Glomerular endothelial cell (primary cell): Measurements from ENCODE around the gene MRPS24. TPM values are rescaled to one million over a fixed set of nuclear protein-coding genes. Genes with fewer than 3 reads are reported as not detected.

Source experiments
- DNase-seq: peaks from one replicate; pipeline ENCODE4 v3.0.0-alpha.2; 2011; ENCODE audit warnings: low read depth, low spot score; ENCODE audit errors: extremely low read depth
- total RNA-seq: library from RNA; depleted of rRNA; stranded (reverse); fragments of >200 nt; gene quantifications from 2 replicates; pipeline ENCODE4 v1.2.3, GENCODE V29; 2015

Gene MRPS24
- total RNA-seq, 1 donor from 2014 or later: 66.8 TPM

DNA sequence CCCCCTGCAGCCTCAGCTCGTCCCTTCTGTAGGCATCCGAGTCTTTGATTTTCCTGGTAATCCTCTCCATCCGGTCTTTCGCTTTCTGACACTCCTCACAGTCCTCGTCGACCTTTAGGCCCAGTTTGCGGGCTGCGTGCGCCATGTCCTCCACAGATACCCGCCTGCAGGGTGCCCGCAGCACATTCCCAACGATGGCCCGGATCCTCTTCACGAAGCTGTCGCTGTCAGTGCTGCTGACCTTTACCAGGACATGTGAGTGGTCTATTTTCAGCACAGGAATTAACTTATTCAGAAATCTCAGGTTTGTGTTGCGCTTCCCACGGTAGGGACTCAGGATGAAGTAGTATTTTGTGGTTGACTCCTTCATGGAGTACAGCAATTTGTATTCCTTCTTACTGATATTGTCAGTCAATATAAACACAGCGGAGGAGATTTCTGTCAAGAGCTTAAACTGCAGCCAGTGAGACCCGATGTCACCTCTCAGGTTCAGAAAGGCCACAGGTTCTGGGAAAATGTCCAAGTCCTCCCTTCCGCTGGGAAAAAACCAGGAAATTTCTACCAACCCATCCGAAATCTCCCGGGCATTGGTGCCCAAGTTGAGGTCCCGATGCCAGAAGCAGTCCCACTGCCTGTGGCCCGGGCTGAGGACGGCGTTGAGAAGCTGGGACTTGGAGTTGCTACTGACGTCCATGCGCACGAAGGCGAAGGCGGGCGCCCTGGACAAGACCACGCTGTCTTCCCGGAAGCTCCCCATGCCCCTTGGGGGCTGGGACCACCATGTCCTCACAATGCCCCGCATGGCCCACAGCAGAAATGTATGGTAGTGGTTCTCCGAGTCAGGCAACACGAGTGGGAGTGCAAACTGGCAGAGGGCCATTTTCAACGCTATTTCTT lies 8.9 kb upstream of the MRPS24 start:
- no peak for DNase-seq

DNA sequence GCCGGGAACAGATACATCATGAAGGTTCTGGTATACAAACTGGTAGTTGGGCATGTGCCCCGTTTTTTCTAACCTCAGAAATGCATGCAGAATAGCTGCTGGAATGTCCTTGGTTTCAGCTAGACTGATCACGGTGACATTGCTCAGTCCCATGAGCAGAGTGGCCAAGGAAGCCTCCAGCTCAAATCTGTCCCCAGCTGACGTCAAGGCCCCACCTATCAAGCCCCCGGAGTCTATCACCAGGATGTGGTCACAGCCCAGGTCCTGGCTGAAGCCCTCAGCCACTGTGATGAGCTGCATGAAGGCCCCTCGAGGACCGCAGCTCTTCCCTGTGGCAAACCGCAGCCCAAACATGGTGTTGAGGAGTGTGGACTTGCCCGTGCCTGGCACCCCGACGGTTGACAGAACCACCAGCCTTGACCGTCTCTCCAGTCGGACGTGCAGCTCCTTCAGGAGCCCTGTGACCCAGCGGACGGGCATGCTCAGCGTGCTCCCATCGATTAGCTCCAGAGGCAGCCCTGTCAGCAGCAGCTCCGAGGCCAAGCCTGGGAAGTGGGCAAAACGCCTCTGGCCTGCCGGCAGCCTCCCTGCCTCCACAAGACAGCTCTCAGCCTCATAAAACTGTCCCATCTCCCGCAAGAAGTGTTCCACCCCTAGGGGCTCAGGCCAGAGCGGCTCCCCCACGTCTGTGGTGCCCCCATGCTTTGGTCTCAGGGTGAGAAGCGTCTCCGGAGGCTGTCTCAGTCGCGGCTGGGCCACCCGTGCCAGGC lies 7.8 kb upstream of the MRPS24 start:
- no peak for DNase-seq

DNA sequence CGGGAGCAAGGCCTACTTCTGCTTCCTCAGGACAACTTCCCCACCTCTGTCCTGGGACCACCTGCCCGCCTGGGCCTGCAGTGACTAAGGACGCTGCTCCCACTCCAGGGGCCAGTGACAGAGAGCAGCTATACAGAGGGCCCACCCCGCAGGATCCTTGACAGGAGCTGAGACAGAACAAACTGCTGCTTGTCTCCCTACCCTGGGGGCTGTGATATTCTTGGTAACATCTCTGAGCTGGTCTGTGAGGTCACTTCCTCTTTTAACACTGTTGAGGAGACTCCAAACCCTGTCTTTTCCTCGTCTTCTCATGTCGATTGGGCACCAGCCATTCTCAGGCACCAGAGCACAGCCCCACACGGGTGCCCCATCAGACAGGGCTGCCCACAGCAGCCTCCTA lies 6.9 kb upstream of the MRPS24 start:
- no peak for DNase-seq

DNA sequence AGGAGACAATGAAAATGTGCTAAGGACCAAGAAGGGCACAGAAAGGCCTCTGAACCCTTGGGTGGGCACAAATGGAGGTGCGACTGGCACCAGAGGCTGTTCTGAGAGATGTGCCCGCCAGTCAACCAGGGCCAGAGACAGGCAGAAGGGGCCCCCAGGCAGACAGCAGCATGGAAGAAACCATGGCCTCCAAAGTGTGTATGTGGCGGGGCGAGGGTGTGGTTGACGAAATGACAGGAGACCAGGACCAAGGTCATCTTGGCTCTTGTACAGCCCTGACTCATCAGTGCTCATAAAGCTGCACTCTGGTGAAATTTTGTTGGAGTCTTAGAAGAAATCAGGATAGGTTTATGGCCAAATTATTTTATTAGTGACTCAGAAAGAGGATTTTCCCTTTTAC lies 4.0 kb upstream of the MRPS24 start:
- DNase-seq: no peak

DNA sequence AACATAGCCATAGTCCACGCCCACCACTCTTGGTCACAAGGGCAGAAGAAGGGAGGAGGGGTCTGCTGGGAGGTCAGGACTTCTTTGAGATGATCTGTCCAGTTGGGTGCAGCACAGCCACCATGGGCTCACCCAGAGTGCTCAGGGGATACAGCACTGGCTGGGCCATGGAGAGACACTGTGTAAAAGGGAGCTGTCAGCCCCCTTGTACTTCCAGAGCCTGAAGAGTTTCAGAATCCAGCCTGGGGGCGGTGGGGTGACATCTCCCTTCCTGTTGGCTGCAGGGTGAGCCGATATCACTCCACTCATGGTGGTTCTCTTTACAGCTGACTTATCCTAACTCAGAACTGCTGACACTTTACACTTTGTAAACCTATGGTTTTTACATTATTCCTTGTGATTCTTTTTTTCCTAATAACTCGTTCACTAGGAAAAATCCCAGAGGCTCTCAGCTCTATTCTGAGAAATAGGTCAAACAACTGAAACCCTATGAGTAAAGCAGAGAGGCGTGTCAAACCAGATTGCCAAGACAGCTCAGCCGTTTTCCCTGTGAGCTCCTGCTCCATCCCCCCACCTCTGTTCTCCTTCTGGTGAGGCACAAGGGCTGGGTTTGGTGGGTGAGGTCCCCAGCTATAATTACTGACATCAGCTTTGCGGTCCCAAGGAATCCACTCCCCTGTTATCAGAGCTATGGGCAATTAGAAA lies 3.2 kb upstream of the MRPS24 start:
- DNase-seq: no peak

DNA sequence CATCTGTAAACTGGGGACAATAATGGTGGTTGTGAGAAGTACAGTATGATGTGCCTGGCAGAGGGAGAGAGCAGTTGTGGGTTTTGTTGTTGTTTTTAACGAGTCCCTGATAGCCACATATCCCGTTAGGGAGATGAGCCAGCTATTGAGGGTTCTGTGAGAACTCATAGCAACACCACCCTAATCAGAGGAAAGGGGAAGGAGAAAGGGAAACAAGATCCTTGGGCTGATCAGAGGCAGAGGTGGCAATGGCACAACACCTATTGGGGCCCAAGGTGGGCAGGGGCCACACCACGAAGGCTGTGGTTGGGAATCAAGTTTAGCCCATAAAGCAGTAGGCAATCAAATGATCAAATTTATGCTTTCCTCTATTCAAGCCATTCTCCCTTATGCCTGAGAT lies 1.7 kb upstream of the MRPS24 start:
- no peak for DNase-seq

DNA sequence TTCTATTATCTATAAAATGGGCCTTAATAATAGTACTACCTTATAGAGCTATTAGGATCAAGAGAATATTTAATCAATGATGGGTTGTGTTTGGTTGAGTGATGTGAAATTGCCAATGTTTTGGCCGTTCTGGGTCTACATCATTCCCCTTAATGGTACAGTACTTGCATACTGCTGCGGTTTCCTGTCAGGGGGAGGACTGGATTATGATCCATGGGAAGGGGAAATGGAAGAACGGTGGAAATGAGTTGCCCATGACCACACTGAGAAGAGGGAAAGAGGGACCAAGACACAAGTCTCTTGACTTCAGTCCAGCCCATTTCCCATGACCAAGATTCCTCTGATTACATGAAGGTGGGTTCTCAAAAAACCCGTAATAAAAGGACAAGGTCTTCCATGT lies 999 bp upstream of the MRPS24 start:
- DNase-seq: no peak

DNA sequence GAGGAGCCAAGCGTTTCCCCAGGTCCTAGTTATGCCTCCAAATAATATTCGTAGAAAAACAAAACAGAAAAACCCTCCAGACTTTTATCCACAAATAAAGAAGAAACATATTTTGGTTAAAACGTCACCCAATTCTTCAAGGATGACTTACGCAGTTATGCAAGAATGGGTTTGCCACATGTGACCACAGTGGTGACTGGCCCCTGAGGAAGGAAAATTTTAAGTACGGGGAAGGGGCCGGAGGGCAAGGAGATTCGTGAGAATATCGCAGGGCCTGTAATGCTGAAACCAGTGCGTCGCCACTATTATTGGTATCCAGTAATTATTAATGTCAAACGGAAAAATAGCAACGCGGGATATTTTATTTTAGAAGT lies 537 bp upstream of the MRPS24 start:
- no peak for DNase-seq

DNA sequence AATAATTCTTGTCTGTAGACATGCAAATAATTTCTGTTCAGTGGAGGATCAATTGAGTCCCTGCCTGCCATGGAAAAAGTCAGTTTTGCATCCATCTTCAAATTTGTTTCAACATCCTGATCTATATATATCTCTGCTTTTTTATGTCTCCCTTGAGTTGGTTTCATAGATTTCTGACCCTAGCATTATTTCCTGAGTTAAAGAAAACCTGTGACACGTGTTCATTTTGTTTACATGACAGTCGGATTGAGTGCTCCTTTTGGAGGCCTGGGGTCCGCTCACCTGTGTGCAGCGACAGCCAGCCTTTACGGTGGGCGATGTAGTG lies 674 bp downstream of the MRPS24 start:
- no peak for DNase-seq

DNA sequence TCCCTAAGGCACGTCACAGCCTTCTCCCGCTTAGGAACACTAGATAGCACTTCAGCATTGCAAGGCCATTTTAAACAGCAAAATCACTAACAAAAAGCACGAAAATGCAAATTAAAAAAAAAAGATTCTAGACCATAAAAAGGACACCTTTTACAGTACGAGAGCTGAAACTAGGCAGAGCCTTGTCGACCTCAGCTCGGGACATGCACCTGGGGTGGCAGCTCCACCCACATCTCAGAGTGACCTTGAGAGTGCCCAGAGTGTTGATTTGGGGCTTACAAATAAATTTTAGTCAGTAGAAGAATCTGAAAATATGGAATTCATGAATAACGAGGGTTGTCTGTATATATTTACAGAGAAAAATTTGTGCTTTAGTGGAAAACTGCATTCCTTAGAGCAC lies 1.1 kb downstream of the MRPS24 start:
- DNase-seq: no peak

DNA sequence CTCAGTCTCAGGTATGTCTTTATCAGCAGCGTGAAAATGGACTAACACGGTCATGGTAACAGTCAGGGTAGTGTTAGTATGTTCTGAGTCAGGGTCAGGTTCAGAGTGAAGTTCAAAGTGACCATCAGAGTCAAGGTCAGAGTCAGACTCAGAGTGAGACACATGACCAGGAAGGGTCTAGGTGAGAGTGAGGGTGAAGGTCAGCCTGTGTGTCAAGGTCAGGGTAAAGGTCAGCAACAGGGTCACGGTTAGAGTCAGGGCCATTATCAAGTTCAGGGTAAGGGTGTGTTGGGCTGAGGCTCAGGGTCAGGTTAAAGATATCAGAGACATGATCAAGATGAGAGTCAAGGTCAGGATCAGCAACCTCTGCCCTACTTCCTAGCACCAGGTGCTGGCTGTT lies 4.0 kb downstream of the MRPS24 start:
- no peak for DNase-seq

DNA sequence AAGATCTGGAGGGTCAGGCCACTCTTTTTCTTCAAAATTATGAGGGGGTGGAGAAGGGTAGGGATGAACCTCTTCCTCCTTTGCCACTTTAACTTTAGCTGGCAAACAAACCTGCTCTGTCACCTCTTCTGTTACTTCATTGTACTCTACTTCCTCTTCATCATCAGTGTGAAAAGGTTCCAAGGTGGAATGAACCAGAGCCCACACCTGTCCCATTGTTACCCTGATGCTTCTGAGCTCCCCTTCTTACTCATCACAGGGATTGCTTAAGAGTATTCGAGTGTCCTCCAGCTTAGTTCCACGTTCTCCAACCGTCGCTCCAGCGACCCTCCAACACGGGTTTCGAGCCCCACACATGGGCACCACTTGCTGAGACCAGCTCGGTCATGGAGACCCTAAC lies 5.2 kb downstream of the MRPS24 start:
- no peak for DNase-seq

DNA sequence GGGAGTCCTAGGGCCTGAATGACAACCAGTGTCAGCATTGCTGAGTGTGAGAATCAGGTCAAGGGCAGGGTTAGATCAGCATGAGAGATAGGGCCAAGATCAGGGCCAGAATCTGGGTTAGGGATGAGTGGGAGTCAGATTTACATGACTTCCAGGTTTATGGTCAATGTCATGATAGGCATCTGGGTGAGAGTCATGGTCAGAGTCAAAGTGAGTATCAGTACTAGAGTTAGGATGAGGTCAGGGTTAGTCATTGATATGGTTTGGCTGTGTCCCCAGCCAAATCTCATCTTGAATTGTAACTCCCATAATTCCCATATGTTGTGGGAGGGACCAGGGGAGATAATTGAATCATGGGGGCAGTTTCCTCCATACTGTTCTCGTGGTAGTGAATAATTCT lies 12.3 kb downstream of the MRPS24 start:
- DNase-seq: no peak

DNA sequence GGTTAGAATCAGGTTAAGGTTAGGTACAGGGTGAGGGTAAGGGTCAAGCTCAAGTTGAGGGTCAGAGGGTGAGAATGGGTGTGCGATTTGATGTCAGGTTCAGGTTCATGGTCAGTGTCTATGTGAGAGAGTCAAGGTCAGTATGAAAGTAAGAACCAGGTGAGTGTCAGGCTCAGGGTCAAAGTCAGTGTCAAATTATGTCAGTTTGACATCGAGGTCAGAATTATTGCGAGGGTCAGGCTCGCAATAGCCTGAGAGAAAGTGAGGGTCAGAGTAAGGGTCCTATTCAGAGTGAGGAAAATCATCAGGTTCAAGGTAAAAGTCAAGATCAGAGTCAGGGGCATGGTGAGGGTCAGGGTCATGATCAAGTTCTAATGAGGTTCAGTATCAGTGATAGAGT lies 13.0 kb downstream of the MRPS24 start:
- no peak for DNase-seq

DNA sequence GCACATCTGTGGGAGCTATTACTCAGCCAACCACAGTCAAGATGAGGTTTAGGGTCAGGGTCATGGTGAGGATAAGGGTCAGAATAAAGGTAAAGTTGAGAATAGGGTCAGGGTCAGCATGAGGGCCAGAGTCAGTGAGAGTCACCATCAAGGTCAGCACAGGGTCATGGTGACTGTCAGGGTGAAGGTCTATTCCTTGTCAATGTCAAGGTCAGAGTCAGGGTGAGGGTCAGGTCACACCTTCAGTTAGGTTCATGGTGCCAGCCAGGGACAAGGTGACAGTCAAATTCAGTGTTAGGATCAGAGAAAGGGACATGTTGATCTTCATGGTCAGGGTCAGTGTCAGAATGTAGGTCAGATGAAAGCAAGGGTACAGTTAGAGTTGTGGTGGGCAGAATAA lies 14.1 kb downstream of the MRPS24 start:
- DNase-seq: no peak

DNA sequence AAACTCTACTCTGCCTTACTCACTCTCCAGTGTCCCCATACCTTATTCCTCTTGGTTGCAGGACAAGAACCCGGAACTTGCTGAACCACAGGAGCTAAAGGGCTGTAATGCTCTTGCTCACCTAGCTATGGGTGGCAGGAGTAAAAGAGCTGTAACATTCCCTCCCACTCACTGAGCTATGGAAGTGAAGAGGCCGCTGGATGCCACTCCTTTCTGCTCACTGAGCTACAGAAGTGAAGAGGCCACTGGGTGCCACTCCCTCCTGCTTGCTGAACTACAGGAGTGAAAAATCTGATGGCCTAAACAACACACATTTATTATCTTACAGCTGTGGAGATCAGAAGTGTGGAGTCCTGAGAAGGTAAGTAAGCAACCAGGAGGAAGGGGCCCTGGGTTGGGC lies 17.5 kb downstream of the MRPS24 start:
- DNase-seq: no peak

DNA sequence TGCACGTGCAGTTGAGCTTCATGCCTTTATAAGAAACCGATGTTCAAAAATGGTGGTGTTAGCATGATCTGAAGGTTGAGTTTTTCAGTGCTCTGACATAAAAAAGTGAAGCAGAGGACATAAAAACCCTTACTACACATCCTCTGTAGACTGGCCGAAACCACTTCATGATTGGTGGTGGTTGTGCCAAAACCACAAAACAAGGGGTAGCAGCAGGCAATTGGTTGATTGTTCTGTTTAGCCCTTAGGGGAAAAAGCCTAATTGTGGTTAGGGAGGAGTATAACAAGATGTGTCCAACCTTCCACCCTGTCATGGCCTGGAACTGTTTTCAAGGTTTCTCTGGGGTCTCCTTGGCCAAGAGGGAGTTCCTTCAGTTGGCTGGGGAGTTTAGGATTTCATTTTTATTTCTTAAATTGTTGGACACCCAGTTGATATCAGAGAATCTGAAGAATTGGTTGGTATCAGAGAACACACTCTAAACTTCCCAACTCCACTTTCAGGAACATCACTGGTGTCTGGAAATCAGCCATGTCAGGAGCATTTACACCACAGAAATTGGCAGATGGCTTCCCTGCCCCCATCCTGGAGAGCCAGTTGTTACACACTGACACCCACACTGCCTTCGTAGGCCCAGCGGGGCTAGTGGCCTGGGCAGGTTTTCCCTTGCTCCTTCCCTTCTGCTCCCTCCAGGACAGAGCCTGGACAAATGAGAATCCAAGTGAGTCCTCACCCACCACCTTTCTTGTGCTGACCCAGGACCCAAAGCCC lies 18.8 kb downstream of the MRPS24 start:
- no peak for DNase-seq

DNA sequence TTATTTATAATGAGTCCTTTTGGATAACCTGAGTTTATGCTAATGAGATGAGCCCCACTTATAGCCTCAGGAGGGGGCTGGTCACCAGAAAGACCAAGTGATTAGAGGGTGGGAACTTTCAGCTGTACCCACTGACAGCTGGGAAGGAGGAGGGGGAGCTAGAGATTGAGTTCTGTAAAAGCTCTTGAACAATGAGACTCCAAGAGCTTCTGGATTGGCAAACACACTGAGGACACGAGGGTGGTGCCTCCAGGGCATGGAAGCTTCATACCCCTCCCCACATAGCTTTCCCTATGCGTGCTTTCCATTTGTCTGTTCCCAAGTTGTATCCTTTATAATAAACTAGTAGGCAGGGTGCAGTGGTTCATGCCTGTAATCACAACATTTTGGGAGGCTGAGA lies 20.3 kb downstream of the MRPS24 start:
- DNase-seq: no peak

DNA sequence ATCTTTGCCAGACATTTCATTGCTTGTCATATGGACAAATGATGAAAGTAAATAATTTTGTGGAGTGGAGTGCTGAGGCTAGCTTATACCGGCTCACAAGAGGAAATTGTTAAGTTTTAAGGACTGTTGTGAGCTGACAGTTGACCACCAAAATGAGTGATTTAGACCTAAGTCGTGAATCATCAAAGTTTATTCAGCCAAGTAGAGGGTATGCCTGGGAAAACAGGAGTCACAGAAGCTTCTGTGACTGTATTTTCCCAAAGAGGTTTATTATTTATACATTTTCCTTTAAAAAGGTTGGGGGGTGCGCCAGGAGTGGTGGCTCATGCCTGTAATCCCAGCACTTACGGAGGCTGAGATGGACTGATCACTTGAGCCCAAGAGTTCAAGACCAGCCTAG lies 21.8 kb downstream of the MRPS24 start:
- no peak for DNase-seq

DNA sequence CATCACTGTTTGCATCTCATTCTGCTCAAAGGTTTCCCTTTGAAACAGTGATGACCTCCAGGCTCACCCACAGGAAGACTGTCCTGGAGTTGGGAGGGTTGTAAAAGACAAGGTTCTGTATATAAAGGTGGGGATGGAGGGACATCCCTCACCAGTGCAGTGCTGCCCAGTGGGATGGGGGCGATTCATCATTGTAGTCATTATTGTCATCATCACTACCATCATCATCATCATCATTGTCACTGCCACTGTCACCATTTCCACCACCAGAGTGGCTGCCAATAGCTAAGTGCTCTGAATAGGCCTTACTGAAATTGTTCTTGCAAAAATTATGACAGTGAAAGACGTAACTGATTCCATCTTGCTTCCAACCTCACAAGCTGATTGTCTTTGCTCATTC lies 24.7 kb downstream of the MRPS24 start:
- no peak for DNase-seq

DNA sequence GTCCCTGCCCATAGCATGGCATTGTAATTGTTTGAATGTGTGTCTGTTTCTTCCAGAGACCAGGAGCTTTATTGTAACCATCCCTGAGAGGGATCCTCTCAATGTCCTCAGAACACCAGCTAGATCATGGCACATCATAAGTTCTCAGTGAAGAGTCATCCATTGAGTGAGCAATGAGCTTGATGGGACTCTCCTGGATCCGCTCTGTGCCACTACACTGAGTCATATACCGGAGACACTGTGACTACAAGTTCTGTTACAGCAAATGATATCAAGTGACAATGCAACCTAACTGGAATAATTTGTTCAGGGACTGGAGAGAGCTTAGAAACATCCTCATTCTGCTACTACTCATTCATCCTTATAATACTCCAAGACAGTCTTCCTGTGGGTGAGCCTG lies 25.1 kb downstream of the MRPS24 start:
- no peak for DNase-seq
